Keratinocyte (primary cell): Measurements from ENCODE around the gene NOD1. TPM values are rescaled to one million over a fixed set of nuclear protein-coding genes. Genes with fewer than 3 reads are reported as not detected.

Source experiments
- DNase-seq: peaks from one replicate; pipeline ENCODE4 v3.0.0-alpha.2; 2011; ENCODE audit warnings: low read depth, missing footprints, low spot score
- FAIRE-seq: peaks from 2 replicates; lab custom pipeline; 2011; peaks lifted over from hg19 to GRCh38; lab: Jason Lieb, UNC
- H2AFZ ChIP-seq: 2 replicates; pipeline ENCODE4 v1.6.0; 2012; ENCODE audit warnings: low read length, control low read depth, inconsistent platforms; ENCODE audit not compliant: control insufficient read depth
- H3K27ac ChIP-seq: 2 replicates; pipeline ENCODE4 v1.5.1; 2011; ENCODE audit warnings: low read length; ENCODE audit not compliant: control insufficient read depth, insufficient read depth
- H3K27me3 ChIP-seq: 3 replicates; pipeline ENCODE4 v1.6.0; 2011; ENCODE audit warnings: low read length; ENCODE audit not compliant: control insufficient read depth, insufficient read depth; ENCODE audit errors: extremely low read depth
- H3K36me3 ChIP-seq, 2 experiments: 2 replicates in 1 of 2; 3 replicates in 1 of 2; pipeline ENCODE4 v1.5.1; 2011; ENCODE audit warnings: low read length in 2 of 2, mild to moderate bottlenecking in 1 of 2; ENCODE audit not compliant: control insufficient read depth in 2 of 2, insufficient read depth in 2 of 2; ENCODE audit errors: extremely low read depth in 1 of 2
- H3K4me1 ChIP-seq: 3 replicates; pipeline ENCODE4 v1.5.1; 2011; ENCODE audit warnings: low read length; ENCODE audit not compliant: control insufficient read depth, insufficient read depth; ENCODE audit errors: extremely low read depth
- H3K4me2 ChIP-seq: 3 replicates; pipeline ENCODE4 v1.6.0; 2011; ENCODE audit warnings: low read depth, low read length; ENCODE audit not compliant: control insufficient read depth, insufficient read depth; ENCODE audit errors: extremely low read depth
- H3K4me3 ChIP-seq, 3 experiments: fragments of 200-600 bp in 1 of 3; sonication (generic) in 1 of 3; 2 replicates in 2 of 3; 3 replicates in 1 of 3; pipeline ENCODE4 v1.5.1; 2011 to 2016; ENCODE audit warnings: low read length in 3 of 3, mild to moderate bottlenecking in 3 of 3, control low read depth in 2 of 3, inconsistent platforms in 1 of 3, low read depth in 1 of 3, mixed read lengths in 1 of 3, mixed run types in 1 of 3, moderate library complexity in 1 of 3; ENCODE audit not compliant: control insufficient read depth in 2 of 3, insufficient read depth in 2 of 3; ENCODE audit errors: extremely low read depth in 1 of 3
- H3K79me2 ChIP-seq: 2 replicates; pipeline ENCODE4 v1.6.0; 2012; ENCODE audit warnings: low read length; ENCODE audit not compliant: control insufficient read depth, insufficient read depth
- H3K9ac ChIP-seq: 3 replicates; pipeline ENCODE4 v1.6.0; 2011; ENCODE audit warnings: low read length; ENCODE audit not compliant: control insufficient read depth, insufficient read depth; ENCODE audit errors: extremely low read depth
- H3K9me1 ChIP-seq: 3 replicates; pipeline ENCODE4 v1.6.0; 2011; ENCODE audit warnings: low read length; ENCODE audit not compliant: control insufficient read depth, insufficient read depth; ENCODE audit errors: extremely low read depth
- H3K9me3 ChIP-seq: 2 replicates; pipeline ENCODE4 v1.5.1; 2012; ENCODE audit warnings: low read depth, low read length; ENCODE audit not compliant: control insufficient read depth
- H4K20me1 ChIP-seq: 3 replicates; pipeline ENCODE4 v1.6.0; 2011; ENCODE audit warnings: low read length; ENCODE audit not compliant: control insufficient read depth, insufficient read depth; ENCODE audit errors: extremely low read depth
- CTCF ChIP-seq, 3 experiments: IDR thresholded peaks in 1 of 3; conservative IDR thresholded peaks in 1 of 3; optimal IDR thresholded peaks in 1 of 3; 2 replicates in 2 of 3; 3 replicates in 1 of 3; pipeline versions ENCODE3 to v1.5.1; 2011; ENCODE audit warnings: low read length in 3 of 3, mild to moderate bottlenecking in 3 of 3, moderate library complexity in 2 of 3, control low read depth in 1 of 3, inconsistent platforms in 1 of 3; ENCODE audit not compliant: insufficient read depth in 2 of 3; ENCODE audit errors: extremely low read depth in 1 of 3
- EZH2 ChIP-seq: IDR thresholded peaks from one replicate; pipeline ENCODE4 v1.6.1; 2012; ENCODE audit warnings: inconsistent platforms, mild to moderate bottlenecking, low read length, moderate library complexity
- dilution Hi-C: fragments of 300-500 bp; cut with MboI; formaldehyde crosslinking; loops from one replicate; pipeline ENCODE4 v1.7.0; 2020; ENCODE audit warnings: low sequenced_read_pairs; ENCODE audit not compliant: extremely low pct_ligation_motif_present
- polyA plus RNA-seq, 5 experiments: library from polyadenylated mRNA; depleted of rRNA in 3 of 5; stranded (reverse) in 3 of 5; stranded (forward) in 1 of 5; unstranded in 1 of 5; fragments of >200 nt; gene quantifications; 1 replicate in 1 of 5; 2 replicates in 3 of 5; 3 replicates in 1 of 5; pipeline versions ENCODE4 v1.2.1 to v1.2.3, GENCODE V29; 2011 to 2012; ENCODE audit warnings: missing spikeins in 2 of 5, low read depth in 1 of 5, low replicate concordance in 1 of 5

NOD1 gene
- polyA plus RNA-seq, 1 donor (not counting 4 experiments of a cell fraction or from before 2014, with no cell fraction given) = 4.3 TPM

- Histone ChIP-seq H3K79me2 (peaks cover 10% of the 10 kb centered on the region), H3K9me1 (no peaks in the 10 kb centered on the region), H3K4me3 (no peak overlapping the region), H3K36me3 (no peaks in the 10 kb centered on the region), H3K9me3 (no peaks in the 10 kb centered on the region), H3K4me2 (no peak overlapping the region), H3K9ac (no peak overlapping the region), H4K20me1 (no peaks in the 10 kb centered on the region), H2AFZ (no peak overlapping the region), H3K27me3 (no peaks in the 10 kb centered on the region), H3K27ac (no peak overlapping the region), H3K4me1 (peaks cover 14% of the 10 kb centered on the region)
- dilution Hi-C loops = no loop called here
- no peak for FAIRE-seq
- TF ChIP-seq EZH2 (no peak), CTCF (optimal IDR thresholded peaks at IDR 0.05 in 1 of 3, IDR thresholded peaks at IDR 0.05 in 1 of 3, conservative IDR thresholded peaks at IDR 0.05 in 1 of 3; ENCODE audit: extremely low read depth in 1 of 3, insufficient read depth in 2 of 3, low read length in 3 of 3) (no peak)
- no peak for DNase-seq
Observed at GRCh38 chr7:30474485-30474884, 4.1 kb downstream of the NOD1 start.

- H3K4me1 ChIP-seq = peaks cover 16% of the 10 kb centered on the region
- no peaks in the 10 kb centered on the region for H3K36me3 ChIP-seq
- H3K4me2 ChIP-seq = no peak overlapping the region
- no peak overlapping the region for H3K4me3 ChIP-seq
- no peak overlapping the region for H2AFZ ChIP-seq
- FAIRE-seq (no peak), DNase-seq (no peak)
- dilution Hi-C loops = no loop called here
- peaks cover 10% of the 10 kb centered on the region for H3K79me2 ChIP-seq
- H3K9ac ChIP-seq = no peak overlapping the region
- no peaks in the 10 kb centered on the region for H3K27me3 ChIP-seq
- no peak overlapping the region for H3K27ac ChIP-seq
- no peaks in the 10 kb centered on the region for H3K9me1 ChIP-seq
- TF ChIP-seq CTCF (optimal IDR thresholded peaks at IDR 0.05 in 1 of 3, IDR thresholded peaks at IDR 0.05 in 1 of 3, conservative IDR thresholded peaks at IDR 0.05 in 1 of 3; ENCODE audit: extremely low read depth in 1 of 3, insufficient read depth in 2 of 3, low read length in 3 of 3) = no peak
- no peak for TF ChIP-seq EZH2
- H3K9me3 ChIP-seq = no peaks in the 10 kb centered on the region
- no peaks in the 10 kb centered on the region for H4K20me1 ChIP-seq
Observed at GRCh38 chr7:30473903-30474302, 4.7 kb downstream of the NOD1 start.
